Tibial nerve (tissue), 4 donors: ENCODE data around the gene CLNK.

Source experiments
- EP300 ChIP-seq, 2 donors: sonication (generic); formaldehyde crosslinking; IDR thresholded peaks; one replicate each; pipeline ENCODE4 v1.6.1; 2017; ENCODE audit warnings: antibody characterized with exemption in 2 of 2, mild to moderate bottlenecking in 1 of 2
- POLR2A ChIP-seq, 2 donors: fragments of 450-650 bp; IDR thresholded peaks; one replicate each; pipeline ENCODE4 v1.6.1; 2017; ENCODE audit warnings: antibody characterized with exemption in 2 of 2, mild to moderate bottlenecking in 2 of 2, moderate library complexity in 2 of 2
- TF ChIP-seq, protein P1 (sequence below), 5 experiments: fragments of 200-600 bp in 3 of 5; fragments of 450-650 bp in 2 of 5; sonication (generic) in 3 of 5; IDR thresholded peaks; one replicate each; pipeline ENCODE4 v1.5.1; 2016 to 2019; ENCODE audit warnings: antibody characterized with exemption in 5 of 5, mild to moderate bottlenecking in 3 of 5, moderate library complexity in 2 of 5

GRCh38 chr4:10673817-10674369, 10.7 kb downstream of the CLNK start:
- TF ChIP-seq POLR2A (IDR thresholded peaks at IDR 0.05) (no peak), EP300 (IDR thresholded peaks at IDR 0.05) (no peak)
- TF ChIP-seq, protein P1, sequence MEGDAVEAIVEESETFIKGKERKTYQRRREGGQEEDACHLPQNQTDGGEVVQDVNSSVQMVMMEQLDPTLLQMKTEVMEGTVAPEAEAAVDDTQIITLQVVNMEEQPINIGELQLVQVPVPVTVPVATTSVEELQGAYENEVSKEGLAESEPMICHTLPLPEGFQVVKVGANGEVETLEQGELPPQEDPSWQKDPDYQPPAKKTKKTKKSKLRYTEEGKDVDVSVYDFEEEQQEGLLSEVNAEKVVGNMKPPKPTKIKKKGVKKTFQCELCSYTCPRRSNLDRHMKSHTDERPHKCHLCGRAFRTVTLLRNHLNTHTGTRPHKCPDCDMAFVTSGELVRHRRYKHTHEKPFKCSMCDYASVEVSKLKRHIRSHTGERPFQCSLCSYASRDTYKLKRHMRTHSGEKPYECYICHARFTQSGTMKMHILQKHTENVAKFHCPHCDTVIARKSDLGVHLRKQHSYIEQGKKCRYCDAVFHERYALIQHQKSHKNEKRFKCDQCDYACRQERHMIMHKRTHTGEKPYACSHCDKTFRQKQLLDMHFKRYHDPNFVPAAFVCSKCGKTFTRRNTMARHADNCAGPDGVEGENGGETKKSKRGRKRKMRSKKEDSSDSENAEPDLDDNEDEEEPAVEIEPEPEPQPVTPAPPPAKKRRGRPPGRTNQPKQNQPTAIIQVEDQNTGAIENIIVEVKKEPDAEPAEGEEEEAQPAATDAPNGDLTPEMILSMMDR (IDR thresholded peaks at IDR 0.05) = no peak
